Chondrocyte (in vitro differentiated cells): ENCODE data around the gene CAPN2. TPM values are rescaled to one million over a fixed set of nuclear protein-coding genes. Genes with fewer than 3 reads are reported as not detected.

Experiments
- DNase-seq: peaks from one replicate; pipeline ENCODE4 v3.0.0; 2021; ENCODE audit warnings: mixed read lengths, low spot score
- H3K27ac Mint-ChIP-seq: one replicate; pipeline ENCODE4 v1.8.0; 2021; ENCODE audit warnings: mild to moderate bottlenecking, moderate library complexity, mixed read lengths; ENCODE audit not compliant: unreplicated experiment
- H3K27me3 Mint-ChIP-seq: 2 replicates; pipeline ENCODE4 v1.8.0; 2021; ENCODE audit warnings: low read depth, mixed read lengths
- H3K36me3 Mint-ChIP-seq: 2 replicates; pipeline ENCODE4 v1.8.0; 2021; ENCODE audit warnings: low read depth, mixed read lengths
- H3K4me1 Mint-ChIP-seq: 2 replicates; pipeline ENCODE4 v1.8.0; 2021; ENCODE audit warnings: low read depth, mild to moderate bottlenecking, mixed read lengths
- H3K4me3 Mint-ChIP-seq: one replicate; pipeline ENCODE4 v1.8.0; 2021; ENCODE audit warnings: mild to moderate bottlenecking, moderate library complexity, mixed read lengths; ENCODE audit not compliant: unreplicated experiment
- H3K9me3 Mint-ChIP-seq: 2 replicates; pipeline ENCODE4 v1.8.0; 2021; ENCODE audit warnings: low read depth, mixed read lengths
- total RNA-seq: library from RNA; stranded (reverse); gene quantifications from 3 replicates; pipeline ENCODE4 v1.2.1, GENCODE V29; 2021
- TF ChIP-seq, protein P1 (sequence below): fragments of 200-600 bp; sonication (generic); IDR thresholded peaks from 2 replicates; pipeline ENCODE4 v1.5.0; 2021; ENCODE audit warnings: antibody characterized with exemption, mild to moderate bottlenecking, moderate library complexity

CAPN2 gene
- total RNA-seq, 1 donor from 2014 or later: 241 TPM

DNA sequence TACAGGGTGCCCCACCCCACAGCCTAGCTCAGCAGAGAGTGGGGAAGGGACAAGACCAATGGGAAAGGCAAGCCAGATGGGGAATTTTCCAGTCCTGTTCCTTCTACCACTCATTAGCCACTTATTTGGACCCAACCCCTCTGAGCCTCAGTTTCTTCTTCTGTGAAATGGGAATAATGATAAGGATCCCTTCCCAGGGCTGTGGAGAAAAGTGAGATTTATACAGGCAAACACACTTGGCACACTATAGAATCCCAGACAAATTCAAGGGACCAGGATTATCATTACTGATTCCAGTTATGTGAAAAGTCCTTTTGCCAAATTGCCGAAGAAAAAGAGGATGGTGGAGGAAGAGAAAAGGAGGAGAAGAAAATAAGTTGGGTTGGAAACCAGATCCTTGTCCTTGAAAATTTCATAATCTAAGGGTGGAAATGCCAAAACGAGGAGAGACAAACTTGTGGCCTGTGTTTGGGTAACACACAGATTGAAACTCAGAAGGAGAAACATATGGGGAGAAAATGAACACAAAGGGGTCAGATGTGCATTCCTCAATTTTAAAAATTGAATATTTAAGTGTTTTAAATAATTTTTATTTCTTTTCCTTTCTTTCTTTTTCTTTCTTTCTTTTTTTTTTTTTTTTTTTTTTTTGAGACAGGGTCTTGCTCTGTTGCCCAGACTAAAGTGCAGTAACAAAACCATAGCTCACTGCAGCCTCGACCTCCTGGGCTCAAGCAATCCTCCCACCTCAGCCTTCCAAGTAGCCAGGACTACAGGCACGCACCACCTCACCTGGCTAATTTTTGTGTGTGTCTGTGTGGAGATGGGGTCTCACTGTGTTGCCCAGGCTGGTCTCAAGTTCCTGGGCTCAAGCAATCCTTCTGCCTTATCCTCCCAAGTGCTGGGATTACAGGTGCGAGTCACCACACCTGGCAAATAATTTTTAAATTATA is 9.6 kb downstream of the CAPN2 start:
- peaks cover 78% of the 10 kb centered on the region for H3K4me1 Mint-ChIP-seq

DNA sequence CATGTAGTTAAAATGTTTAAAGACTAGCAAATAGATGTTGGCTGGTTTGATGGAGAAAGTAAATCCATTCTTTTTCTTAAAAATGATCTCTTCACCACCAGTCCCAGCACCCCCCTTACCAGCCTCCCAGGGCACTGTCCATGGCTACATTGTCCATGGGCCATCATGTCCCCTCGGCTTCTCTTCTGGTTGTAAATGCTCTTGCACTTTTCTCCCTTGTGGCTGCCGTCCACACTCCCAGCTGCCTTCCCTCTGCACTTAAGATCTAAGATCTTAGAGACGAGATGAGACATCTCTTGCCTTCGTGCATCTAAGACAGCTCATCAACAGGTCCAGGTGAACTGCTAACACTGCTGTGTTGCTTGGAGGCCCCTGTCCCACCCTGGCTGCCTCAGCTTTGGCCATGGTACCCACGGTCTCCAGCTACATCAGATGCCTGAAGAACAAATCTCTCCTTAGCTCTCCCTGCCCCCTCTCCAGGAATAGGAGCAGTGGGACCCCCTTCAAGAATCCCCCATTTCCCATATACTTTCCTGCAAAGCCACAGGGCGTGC is 11.1 kb downstream of the CAPN2 start:
- TF ChIP-seq, protein P1, sequence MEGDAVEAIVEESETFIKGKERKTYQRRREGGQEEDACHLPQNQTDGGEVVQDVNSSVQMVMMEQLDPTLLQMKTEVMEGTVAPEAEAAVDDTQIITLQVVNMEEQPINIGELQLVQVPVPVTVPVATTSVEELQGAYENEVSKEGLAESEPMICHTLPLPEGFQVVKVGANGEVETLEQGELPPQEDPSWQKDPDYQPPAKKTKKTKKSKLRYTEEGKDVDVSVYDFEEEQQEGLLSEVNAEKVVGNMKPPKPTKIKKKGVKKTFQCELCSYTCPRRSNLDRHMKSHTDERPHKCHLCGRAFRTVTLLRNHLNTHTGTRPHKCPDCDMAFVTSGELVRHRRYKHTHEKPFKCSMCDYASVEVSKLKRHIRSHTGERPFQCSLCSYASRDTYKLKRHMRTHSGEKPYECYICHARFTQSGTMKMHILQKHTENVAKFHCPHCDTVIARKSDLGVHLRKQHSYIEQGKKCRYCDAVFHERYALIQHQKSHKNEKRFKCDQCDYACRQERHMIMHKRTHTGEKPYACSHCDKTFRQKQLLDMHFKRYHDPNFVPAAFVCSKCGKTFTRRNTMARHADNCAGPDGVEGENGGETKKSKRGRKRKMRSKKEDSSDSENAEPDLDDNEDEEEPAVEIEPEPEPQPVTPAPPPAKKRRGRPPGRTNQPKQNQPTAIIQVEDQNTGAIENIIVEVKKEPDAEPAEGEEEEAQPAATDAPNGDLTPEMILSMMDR: no peak
- no peaks in the 10 kb centered on the region for H3K9me3 Mint-ChIP-seq
- H3K27me3 Mint-ChIP-seq: no peaks in the 10 kb centered on the region
- H3K4me1 Mint-ChIP-seq: peaks cover 78% of the 10 kb centered on the region
- H3K4me3 Mint-ChIP-seq: no peak overlapping the region
- peak overlapping the region; percentile 49 for H3K27ac Mint-ChIP-seq
- H3K36me3 Mint-ChIP-seq: peaks cover 26% of the 10 kb centered on the region
- peak; percentile 46 for DNase-seq

More for the DNA sequence above, 9.6 kb downstream of the CAPN2 start:
- no peak overlapping the region for H3K4me3 Mint-ChIP-seq
- H3K9me3 Mint-ChIP-seq: no peaks in the 10 kb centered on the region
- TF ChIP-seq, protein P1: no peak
- H3K27me3 Mint-ChIP-seq: no peaks in the 10 kb centered on the region
- H3K36me3 Mint-ChIP-seq: peaks cover 29% of the 10 kb centered on the region
- H3K27ac Mint-ChIP-seq: peak overlapping the region; percentile 93
- DNase-seq: no peak

DNA sequence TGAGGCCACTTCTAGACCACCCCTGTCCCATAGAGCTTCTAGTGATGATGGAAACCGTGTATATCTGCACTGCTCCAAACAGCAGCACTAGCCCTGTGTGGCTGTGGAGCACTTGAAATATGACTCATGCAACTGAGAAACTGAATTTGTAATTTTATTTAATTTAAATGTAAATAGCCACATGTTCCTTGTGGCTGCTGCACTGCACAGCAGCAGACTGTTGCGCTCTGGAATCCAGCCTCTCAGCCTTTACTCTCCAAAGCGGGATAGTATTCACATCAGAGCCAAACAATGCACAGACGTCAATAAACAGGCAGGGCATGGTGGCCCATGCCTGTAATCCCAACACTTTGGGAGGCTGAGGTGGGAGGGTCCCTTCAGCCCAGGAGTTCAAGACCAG is 12.0 kb downstream of the CAPN2 start:
- no peaks in the 10 kb centered on the region for H3K27me3 Mint-ChIP-seq
- H3K9me3 Mint-ChIP-seq: no peaks in the 10 kb centered on the region
- no peak overlapping the region for H3K4me3 Mint-ChIP-seq
- H3K36me3 Mint-ChIP-seq: peaks cover 29% of the 10 kb centered on the region
- TF ChIP-seq, protein P1: no peak
- H3K4me1 Mint-ChIP-seq: peaks cover 70% of the 10 kb centered on the region
- peak overlapping the region; percentile 49 for H3K27ac Mint-ChIP-seq
- peak; percentile 22 for DNase-seq

DNA sequence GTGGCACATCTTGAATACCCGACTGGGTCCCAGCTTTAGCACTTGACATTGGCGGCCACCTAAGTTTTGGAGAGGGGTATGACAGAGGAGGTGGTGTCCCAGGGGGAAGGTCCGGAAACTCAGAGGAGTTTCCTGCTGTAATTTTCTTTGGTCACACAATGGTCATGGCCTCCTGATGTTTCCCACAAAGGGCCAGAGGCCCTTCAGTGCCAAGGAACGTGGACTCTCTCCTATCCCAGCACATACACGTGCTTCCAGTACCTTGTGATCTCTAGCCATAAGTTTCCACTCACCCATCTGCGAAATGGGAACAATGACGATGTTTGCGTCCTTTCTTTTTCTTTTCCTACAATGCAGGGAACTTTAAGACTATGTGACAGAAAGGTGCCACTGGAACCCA is 13.2 kb downstream of the CAPN2 start:
- H3K9me3 Mint-ChIP-seq: no peaks in the 10 kb centered on the region
- H3K36me3 Mint-ChIP-seq: peaks cover 20% of the 10 kb centered on the region
- H3K27me3 Mint-ChIP-seq: no peaks in the 10 kb centered on the region
- peaks cover 69% of the 10 kb centered on the region for H3K4me1 Mint-ChIP-seq
- no peak overlapping the region for H3K4me3 Mint-ChIP-seq
- H3K27ac Mint-ChIP-seq: peak overlapping the region; percentile 84
- TF ChIP-seq, protein P1: no peak
- peak; percentile 43 for DNase-seq

DNA sequence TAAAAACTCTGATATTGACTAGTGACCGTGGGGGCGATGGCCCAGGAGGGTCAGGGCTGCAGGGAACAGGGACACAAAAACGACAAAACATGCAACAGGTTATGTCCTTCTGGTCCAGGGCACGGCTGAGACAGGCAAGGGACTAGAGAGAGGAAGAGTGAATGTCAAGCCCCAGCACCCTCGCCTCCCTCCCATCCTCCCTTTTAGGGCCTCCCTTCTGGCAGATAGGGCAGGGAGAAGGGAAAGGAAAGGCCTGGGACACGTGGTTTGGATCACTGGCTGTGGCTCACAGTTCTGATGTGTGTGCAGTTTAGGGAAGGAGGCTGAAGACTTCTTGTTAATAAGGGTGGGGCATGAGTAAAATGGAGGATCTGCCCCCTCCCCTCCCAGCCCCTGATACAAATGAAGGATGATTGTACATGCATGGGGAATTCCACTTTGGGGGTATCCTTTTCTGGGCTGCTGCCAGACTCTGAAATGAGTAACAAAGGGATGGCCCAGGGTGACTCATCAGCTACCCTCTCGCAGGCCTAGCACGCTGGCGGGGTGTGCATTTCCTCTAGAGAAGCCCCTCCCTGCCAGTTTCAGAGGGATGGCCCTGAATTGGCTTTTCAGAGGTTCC is 14.2 kb downstream of the CAPN2 start:
- TF ChIP-seq, protein P1: no peak
- Mint-ChIP-seq H3K4me3 (peak overlapping the region; percentile 18), H3K4me1 (peaks cover 69% of the 10 kb centered on the region), H3K27me3 (no peaks in the 10 kb centered on the region), H3K27ac (peak overlapping the region; percentile 84), H3K36me3 (peaks cover 14% of the 10 kb centered on the region), H3K9me3 (no peaks in the 10 kb centered on the region)
- peak; percentile 82 for DNase-seq
